SH-SY5Y (cell line): ENCODE data around the gene ZFHX3.

Experiments
- GATA2 ChIP-seq: IDR thresholded peaks from 2 replicates; pipeline ENCODE4 v1.6.1; 2011; ENCODE audit warnings: mild to moderate bottlenecking, low read depth, low read length
- GATA3 ChIP-seq: IDR thresholded peaks from 2 replicates; pipeline ENCODE4 v1.6.1; 2011; ENCODE audit warnings: low read depth, mild to moderate bottlenecking, low read length, moderate library complexity

Gene ZFHX3

GRCh38 chr16:72760581-72760980, 287.3 kb downstream of the ZFHX3 start:
- TF ChIP-seq GATA3 (no peak), GATA2 (no peak)

GRCh38 chr16:72753881-72754280, 294.0 kb downstream of the ZFHX3 start:
- TF ChIP-seq GATA2: no peak
- no peak for TF ChIP-seq GATA3

GRCh38 chr16:72752004-72752695, 295.8 kb downstream of the ZFHX3 start:
- TF ChIP-seq GATA3 (no peak), GATA2 (no peak)

GRCh38 chr16:72751076-72751475, 296.9 kb downstream of the ZFHX3 start:
- TF ChIP-seq GATA2 (no peak), GATA3 (no peak)

GRCh38 chr16:72749091-72749490, 298.8 kb downstream of the ZFHX3 start:
- TF ChIP-seq GATA3 (no peak), GATA2 (no peak)

- TF ChIP-seq GATA2: no peak
- TF ChIP-seq GATA3: no peak
Observed at GRCh38 chr16:72744076-72744793, 303.7 kb downstream of the ZFHX3 start.

GRCh38 chr16:72743011-72743761, 304.7 kb downstream of the ZFHX3 start:
- peak; percentile 46; the same call in 1 of the 2 replicates for TF ChIP-seq GATA3
- TF ChIP-seq GATA2: peak; percentile 40; the same call in 1 of the 2 replicates

GRCh38 chr16:72740347-72740746, 307.6 kb downstream of the ZFHX3 start:
- TF ChIP-seq GATA3 (no peak), GATA2 (no peak)

- no peak for TF ChIP-seq GATA3
- TF ChIP-seq GATA2: no peak
Observed at GRCh38 chr16:72739577-72739976, 308.4 kb downstream of the ZFHX3 start.

GRCh38 chr16:72736074-72736473, 311.9 kb downstream of the ZFHX3 start:
- no peak for TF ChIP-seq GATA3
- no peak for TF ChIP-seq GATA2
